Dendritic cell treated with granulocyte-macrophage colony-stimulating factor and Interleukin-4, amounts not matched to agents 40 ng/mL and 50 ng/mL, for 4 days (primary cell): ENCODE data around the gene GPM6B.

Experiments
- H3K27ac Mint-ChIP-seq: one replicate; pipeline ENCODE4 v1.8.0; 2022; ENCODE audit warnings: mild to moderate bottlenecking, mixed read lengths
- H3K27me3 Mint-ChIP-seq: one replicate; pipeline ENCODE4 v1.8.0; 2022; ENCODE audit warnings: mild to moderate bottlenecking, mixed read lengths
- H3K36me3 Mint-ChIP-seq: one replicate; pipeline ENCODE4 v1.8.0; 2022; ENCODE audit warnings: low read depth, mixed read lengths
- H3K4me1 Mint-ChIP-seq: one replicate; pipeline ENCODE4 v1.8.0; 2022; ENCODE audit warnings: low read depth, mixed read lengths
- H3K4me3 Mint-ChIP-seq: one replicate; pipeline ENCODE4 v1.8.0; 2022; ENCODE audit warnings: mild to moderate bottlenecking, moderate library complexity, mixed read lengths
- H3K9me3 Mint-ChIP-seq: one replicate; pipeline ENCODE4 v1.8.0; 2022; ENCODE audit warnings: mixed read lengths
- intact Hi-C: fragments of 100-400 bp; cut with micrococcal nuclease; formaldehyde crosslinking; loops from one replicate; pipeline ENCODE4 v1.15.0; 2022

GPM6B gene

GRCh38 chrX:13816643-13817627, at the start of gene GPM6B:
Gene GPM6B (minus strand): TSS chrX:13817093. CDS start chrX:13816904, 189 bp downstream.
- intact Hi-C loops, result no loop called here
- H3K36me3 Mint-ChIP-seq, result no peaks in the 10 kb centered on the region
- no peak within 1 kb of the TSS for H3K27ac Mint-ChIP-seq
- no peaks in the 10 kb centered on the region for H3K9me3 Mint-ChIP-seq
- no peaks in the 10 kb centered on the region for H3K27me3 Mint-ChIP-seq
- no peak within 1 kb of the TSS for H3K4me3 Mint-ChIP-seq
- H3K4me1 Mint-ChIP-seq, result peaks cover 9% of the 10 kb centered on the region

- no peaks in the 10 kb centered on the region for H3K9me3 Mint-ChIP-seq
- H3K36me3 Mint-ChIP-seq, result no peaks in the 10 kb centered on the region
- no peak overlapping the region for H3K27ac Mint-ChIP-seq
- no peak overlapping the region for H3K4me3 Mint-ChIP-seq
- intact Hi-C loops, result no loop called here
- H3K4me1 Mint-ChIP-seq, result peaks cover 6% of the 10 kb centered on the region
- H3K27me3 Mint-ChIP-seq, result peaks cover 1% of the 10 kb centered on the region
Measured at GRCh38 chrX:13864264-13864663, 47.4 kb upstream of the GPM6B start.

- peaks cover 6% of the 10 kb centered on the region for H3K4me1 Mint-ChIP-seq
- H3K9me3 Mint-ChIP-seq, result no peaks in the 10 kb centered on the region
- no peak overlapping the region for H3K27ac Mint-ChIP-seq
- H3K36me3 Mint-ChIP-seq, result no peaks in the 10 kb centered on the region
- peaks cover 1% of the 10 kb centered on the region for H3K27me3 Mint-ChIP-seq
- no peak overlapping the region for H3K4me3 Mint-ChIP-seq
- intact Hi-C loops, result no loop called here
Measured at GRCh38 chrX:13863324-13863723, 46.4 kb upstream of the GPM6B start.

- H3K4me3 Mint-ChIP-seq, result no peak overlapping the region
- H3K36me3 Mint-ChIP-seq, result no peaks in the 10 kb centered on the region
- H3K9me3 Mint-ChIP-seq, result no peaks in the 10 kb centered on the region
- no peak overlapping the region for H3K27ac Mint-ChIP-seq
- H3K4me1 Mint-ChIP-seq, result peaks cover 6% of the 10 kb centered on the region
- H3K27me3 Mint-ChIP-seq, result peaks cover 1% of the 10 kb centered on the region
- intact Hi-C loops, result no loop called here
Measured at GRCh38 chrX:13859724-13860123, 42.8 kb upstream of the GPM6B start.

GRCh38 chrX:13857804-13858203, 40.9 kb upstream of the GPM6B start:
- intact Hi-C loops, result no loop called here
- Mint-ChIP-seq H3K36me3 (no peaks in the 10 kb centered on the region), H3K27me3 (no peaks in the 10 kb centered on the region), H3K27ac (no peak overlapping the region), H3K9me3 (no peaks in the 10 kb centered on the region), H3K4me3 (no peak overlapping the region), H3K4me1 (no peaks in the 10 kb centered on the region)

- Mint-ChIP-seq H3K4me3 (no peak overlapping the region), H3K27me3 (no peaks in the 10 kb centered on the region), H3K27ac (no peak overlapping the region), H3K4me1 (no peaks in the 10 kb centered on the region), H3K9me3 (no peaks in the 10 kb centered on the region), H3K36me3 (no peaks in the 10 kb centered on the region)
- intact Hi-C loops, result no loop called here
Measured at GRCh38 chrX:13855689-13856450, 39.0 kb upstream of the GPM6B start.

GRCh38 chrX:13854003-13854402, 37.1 kb upstream of the GPM6B start:
- Mint-ChIP-seq H3K4me1 (no peaks in the 10 kb centered on the region), H3K27ac (no peak overlapping the region), H3K9me3 (no peaks in the 10 kb centered on the region), H3K36me3 (no peaks in the 10 kb centered on the region), H3K4me3 (no peak overlapping the region), H3K27me3 (no peaks in the 10 kb centered on the region)
- intact Hi-C loops, result no loop called here

- Mint-ChIP-seq H3K9me3 (no peaks in the 10 kb centered on the region), H3K4me3 (no peak overlapping the region), H3K36me3 (no peaks in the 10 kb centered on the region), H3K27ac (no peak overlapping the region), H3K27me3 (no peaks in the 10 kb centered on the region), H3K4me1 (no peaks in the 10 kb centered on the region)
- intact Hi-C loops, result no loop called here
Measured at GRCh38 chrX:13852001-13852695, 35.3 kb upstream of the GPM6B start.

- Mint-ChIP-seq H3K9me3 (no peaks in the 10 kb centered on the region), H3K27ac (no peak overlapping the region), H3K27me3 (no peaks in the 10 kb centered on the region), H3K4me1 (no peaks in the 10 kb centered on the region), H3K4me3 (no peak overlapping the region), H3K36me3 (no peaks in the 10 kb centered on the region)
- intact Hi-C loops, result no loop called here
Measured at GRCh38 chrX:13845721-13846378, 29.0 kb upstream of the GPM6B start.

- intact Hi-C loops, result no loop called here
- no peaks in the 10 kb centered on the region for H3K36me3 Mint-ChIP-seq
- H3K27ac Mint-ChIP-seq, result no peak overlapping the region
- H3K4me1 Mint-ChIP-seq, result no peaks in the 10 kb centered on the region
- H3K9me3 Mint-ChIP-seq, result no peaks in the 10 kb centered on the region
- no peaks in the 10 kb centered on the region for H3K27me3 Mint-ChIP-seq
- no peak overlapping the region for H3K4me3 Mint-ChIP-seq
Measured at GRCh38 chrX:13843150-13843721, 26.3 kb upstream of the GPM6B start.

GRCh38 chrX:13840121-13840520, 23.2 kb upstream of the GPM6B start:
- H3K27me3 Mint-ChIP-seq, result no peaks in the 10 kb centered on the region
- no peaks in the 10 kb centered on the region for H3K4me1 Mint-ChIP-seq
- no peaks in the 10 kb centered on the region for H3K9me3 Mint-ChIP-seq
- intact Hi-C loops, result no loop called here
- no peak overlapping the region for H3K27ac Mint-ChIP-seq
- H3K36me3 Mint-ChIP-seq, result no peaks in the 10 kb centered on the region
- no peak overlapping the region for H3K4me3 Mint-ChIP-seq

GRCh38 chrX:13837290-13837745, 20.4 kb upstream of the GPM6B start:
- Mint-ChIP-seq H3K27ac (no peak overlapping the region), H3K27me3 (no peaks in the 10 kb centered on the region), H3K4me1 (no peaks in the 10 kb centered on the region), H3K36me3 (no peaks in the 10 kb centered on the region), H3K9me3 (no peaks in the 10 kb centered on the region), H3K4me3 (no peak overlapping the region)
- intact Hi-C loops, result no loop called here

GRCh38 chrX:13836575-13836974, 19.7 kb upstream of the GPM6B start:
- no peak overlapping the region for H3K4me3 Mint-ChIP-seq
- no peak overlapping the region for H3K27ac Mint-ChIP-seq
- intact Hi-C loops, result no loop called here
- no peaks in the 10 kb centered on the region for H3K4me1 Mint-ChIP-seq
- H3K27me3 Mint-ChIP-seq, result no peaks in the 10 kb centered on the region
- H3K36me3 Mint-ChIP-seq, result no peaks in the 10 kb centered on the region
- no peaks in the 10 kb centered on the region for H3K9me3 Mint-ChIP-seq
